ENCODE results near the gene ZBTB12. TPM values are rescaled to one million over a fixed set of nuclear protein-coding genes. Genes with fewer than 3 reads are reported as not detected.
A peak's percentile ranks its signal among the peaks of the same experiment; 100 is the strongest.
"Not testable (repeated sequence)": the region's sequence is repeated elsewhere in the genome, so short reads cannot be mapped to it uniquely, and the experiment has no call there.

The ZBTB12 gene
- total RNA-seq, 5 donors from 2014 or later (not counting 1 experiment from before 2014, with no cell fraction given) = 1.0 to 3.5 (median 3.1) TPM

- POLR2A ChIA-PET; DNase-seq; CTCF ChIA-PET; H3K4me3 ChIP-seq (ENCODE audit: control insufficient read depth in 1 of 2, extremely low read depth in 1 of 2, low read length in 1 of 2); H3K36me3 Mint-ChIP-seq; H3K27ac Mint-ChIP-seq; ATAC-seq (replicated peaks in 1 of 4); H3K9me3 ChIP-seq; H3K4me3 Mint-ChIP-seq; H3K9me3 Mint-ChIP-seq; H3K27me3 Mint-ChIP-seq; H3K36me3 ChIP-seq (ENCODE audit: control insufficient read depth in 2 of 2, extremely low read depth in 1 of 2, insufficient read depth in 1 of 2, low read length in 1 of 2); H3K27ac ChIP-seq (ENCODE audit: low read length): not testable (repeated sequence)
- H3K4me1 Mint-ChIP-seq = peaks cover 9 to 11% (median 9%) of the 10 kb centered on the region in 3 donors
- H3K27me3 ChIP-seq (replicated peaks in 1 of 2; ENCODE audit: control insufficient read depth in 2 of 2, extremely low read depth in 1 of 2, insufficient read depth in 2 of 2, low read length in 1 of 2) = peaks cover 0 to 18% of the 10 kb centered on the region in 2 experiments
- no CpG with 5 or more reads among the region's 1 CpG for WGBS (ENCODE audit: insufficient coverage)
- H3K4me1 ChIP-seq (ENCODE audit: control insufficient read depth in 1 of 2, extremely low read depth in 1 of 2, insufficient read depth in 2 of 2, low read length in 2 of 2) = peaks cover 3 to 15% of the 10 kb centered on the region in 2 experiments
Measured at GRCh38 chr6:31868658-31868971, 33.3 kb downstream of the ZBTB12 start.

- no peak overlapping the region for H3K4me3 ChIP-seq (ENCODE audit: control insufficient read depth in 1 of 2, extremely low read depth in 1 of 2, low read length in 1 of 2)
- no peak for ATAC-seq (replicated peaks in 1 of 4)
- H3K4me1 ChIP-seq (ENCODE audit: control insufficient read depth in 1 of 2, extremely low read depth in 1 of 2, insufficient read depth in 2 of 2, low read length in 2 of 2) = peaks cover 10 to 26% of the 10 kb centered on the region in 2 experiments
- no peak overlapping the region for H3K27ac Mint-ChIP-seq
- ChIA-PET POLR2A (interaction anchor here in 1 of 2 donors (1.3 kb wide), 1 partner anchor 18 kb away, joined by 3 read pairs; no protein-coding TSS in a partner anchor), CTCF (no interaction called here)
- no peaks in the 10 kb centered on the region for H3K9me3 Mint-ChIP-seq
- H3K27ac ChIP-seq (ENCODE audit: low read length) = no peak overlapping the region
- H3K4me1 Mint-ChIP-seq = peaks cover 23 to 33% (median 23%) of the 10 kb centered on the region in 3 donors
- no peak for DNase-seq
- no peak overlapping the region for H3K4me3 Mint-ChIP-seq
- peaks cover 0 to 17% of the 10 kb centered on the region in 2 experiments for H3K27me3 ChIP-seq (replicated peaks in 1 of 2; ENCODE audit: control insufficient read depth in 2 of 2, extremely low read depth in 1 of 2, insufficient read depth in 2 of 2, low read length in 1 of 2)
- H3K36me3 ChIP-seq (ENCODE audit: control insufficient read depth in 2 of 2, extremely low read depth in 1 of 2, insufficient read depth in 1 of 2, low read length in 1 of 2) = peaks cover 0 to 8% of the 10 kb centered on the region in 2 donors
- 76% methylated on average over 18 of the region's 21 CpGs for WGBS (ENCODE audit: insufficient coverage)
- no peaks in the 10 kb centered on the region for H3K27me3 Mint-ChIP-seq
- H3K36me3 Mint-ChIP-seq = peaks cover 4% of the 10 kb centered on the region
- H3K9me3 ChIP-seq = no peaks in the 10 kb centered on the region
Measured at GRCh38 chr6:31865205-31866118, 36.4 kb downstream of the ZBTB12 start.

GRCh38 chr6:31864818-31865204 lies 37.1 kb downstream of the ZBTB12 start:
- H3K4me3 Mint-ChIP-seq = peak overlapping the region in 2 of 3 donors; percentile 17 to 97
- DNase-seq (no peak), ATAC-seq (replicated peaks in 1 of 4) (no peak)
- H3K27ac Mint-ChIP-seq = no peak overlapping the region
- H3K27me3 Mint-ChIP-seq = no peaks in the 10 kb centered on the region
- peaks cover 0 to 15% of the 10 kb centered on the region in 2 experiments for H3K27me3 ChIP-seq (replicated peaks in 1 of 2; ENCODE audit: control insufficient read depth in 2 of 2, extremely low read depth in 1 of 2, insufficient read depth in 2 of 2, low read length in 1 of 2)
- H3K36me3 ChIP-seq (ENCODE audit: control insufficient read depth in 2 of 2, extremely low read depth in 1 of 2, insufficient read depth in 1 of 2, low read length in 1 of 2) = peaks cover 5 to 15% of the 10 kb centered on the region in 2 donors
- H3K9me3 ChIP-seq = no peaks in the 10 kb centered on the region
- ChIA-PET CTCF (no interaction called here), POLR2A (interaction anchor here in 1 of 2 donors (1.3 kb wide), 1 partner anchor 19 kb away, joined by 3 read pairs; no protein-coding TSS in a partner anchor)
- peaks cover 9% of the 10 kb centered on the region for H3K36me3 Mint-ChIP-seq
- peaks cover 10 to 26% of the 10 kb centered on the region in 2 experiments for H3K4me1 ChIP-seq (ENCODE audit: control insufficient read depth in 1 of 2, extremely low read depth in 1 of 2, insufficient read depth in 2 of 2, low read length in 2 of 2)
- no peak overlapping the region for H3K4me3 ChIP-seq (ENCODE audit: control insufficient read depth in 1 of 2, extremely low read depth in 1 of 2, low read length in 1 of 2)
- H3K9me3 Mint-ChIP-seq = no peaks in the 10 kb centered on the region
- H3K4me1 Mint-ChIP-seq = peaks cover 23 to 33% (median 23%) of the 10 kb centered on the region in 3 donors
- 76% methylated on average over 3 of the region's 8 CpGs for WGBS (ENCODE audit: insufficient coverage)
- H3K27ac ChIP-seq (ENCODE audit: low read length) = no peak overlapping the region

- Mint-ChIP-seq H3K4me3 (peak overlapping the region; percentile 91 to 97 (median 93)), H3K27ac (peak overlapping the region; percentile 88 to 94), H3K36me3 (peaks cover 14% of the 10 kb centered on the region), H3K4me1 (peaks cover 23 to 33% (median 23%) of the 10 kb centered on the region in 3 donors)
- Histone ChIP-seq H3K27me3 (replicated peaks in 1 of 2; ENCODE audit: control insufficient read depth in 2 of 2, extremely low read depth in 1 of 2, insufficient read depth in 2 of 2, low read length in 1 of 2) (peaks cover 0 to 12% of the 10 kb centered on the region in 2 experiments), H3K27ac (ENCODE audit: low read length) (peak overlapping the region; percentile 89), H3K36me3 (ENCODE audit: control insufficient read depth in 2 of 2, extremely low read depth in 1 of 2, insufficient read depth in 1 of 2, low read length in 1 of 2) (peaks cover 7 to 21% of the 10 kb centered on the region in 2 donors), H3K4me3 (ENCODE audit: control insufficient read depth in 1 of 2, extremely low read depth in 1 of 2, low read length in 1 of 2) (peak overlapping the region; percentile 60 to 98), H3K4me1 (ENCODE audit: control insufficient read depth in 1 of 2, extremely low read depth in 1 of 2, insufficient read depth in 2 of 2, low read length in 2 of 2) (peaks cover 10 to 26% of the 10 kb centered on the region in 2 experiments)
- CTCF ChIA-PET = interaction anchor here in 1 of 2 donors (1.3 kb wide), 1 partner anchor 108 kb away, joined by 5 read pairs; the partner anchor contains the start of gene DXO
- not testable (repeated sequence) for ATAC-seq (replicated peaks in 1 of 4); H3K9me3 Mint-ChIP-seq; H3K9me3 ChIP-seq; H3K27me3 Mint-ChIP-seq; DNase-seq
- POLR2A ChIA-PET = interaction anchor here (0.6 to 1.3 kb wide), 3 partner anchors 20 to 666 kb away, joined by 3 to 4 read pairs (median 3); no protein-coding TSS in a partner anchor
- WGBS (ENCODE audit: insufficient coverage) = 23% methylated on average over 8 of the region's 16 CpGs
Measured at GRCh38 chr6:31864123-31864562, 37.7 kb downstream of the ZBTB12 start.

GRCh38 chr6:31862344-31863235 lies 39.3 kb downstream of the ZBTB12 start, which contains the start of gene NEU1:
NEU1 (minus strand) TSS chr6:31862821; CDS start chr6:31862776, 45 bp downstream.
- H3K27me3 Mint-ChIP-seq = no peaks in the 10 kb centered on the region
- H3K9me3 ChIP-seq = no peaks in the 10 kb centered on the region
- peak within 1 kb of the TSS; percentile 81 to 98 for H3K4me3 ChIP-seq (ENCODE audit: control insufficient read depth in 1 of 2, extremely low read depth in 1 of 2, low read length in 1 of 2)
- H3K27me3 ChIP-seq (replicated peaks in 1 of 2; ENCODE audit: control insufficient read depth in 2 of 2, extremely low read depth in 1 of 2, insufficient read depth in 2 of 2, low read length in 1 of 2) = peaks cover 0 to 8% of the 10 kb centered on the region in 2 experiments
- POLR2A ChIA-PET = interaction anchor here (0.6 to 1.5 kb wide), 11 partner anchors 28 to 315 kb away, joined by 3 to 29 read pairs (median 3); partner anchors contain the start of genes ABHD16A (in 1 of the 2), GPANK1 (in 1 of the 2), LSM2 (in 1 of the 2) and MSH5 (in 1 of the 2)
- DNase-seq (peak; percentile 95 to 100 (median 99)), ATAC-seq (replicated peaks in 1 of 4) (peak; percentile 95 to 96 (median 96))
- WGBS (ENCODE audit: insufficient coverage) = under 1% methylated on average over 51 of the region's 64 CpGs
- peak within 1 kb of the TSS; percentile 91 to 97 (median 93) for H3K4me3 Mint-ChIP-seq
- H3K36me3 ChIP-seq (ENCODE audit: control insufficient read depth in 2 of 2, extremely low read depth in 1 of 2, insufficient read depth in 1 of 2, low read length in 1 of 2) = peaks cover 10 to 26% of the 10 kb centered on the region in 2 donors
- peaks cover 23 to 33% (median 23%) of the 10 kb centered on the region in 3 donors for H3K4me1 Mint-ChIP-seq
- H3K9me3 Mint-ChIP-seq = no peaks in the 10 kb centered on the region
- peak within 1 kb of the TSS; percentile 88 to 94 for H3K27ac Mint-ChIP-seq
- CTCF ChIA-PET = interaction anchor here in 1 of 2 donors (0.5 to 1.5 kb wide), 15 partner anchors 23 to 1409 kb away, joined by 3 to 8 read pairs (median 5); partner anchors contain the start of genes ABHD16A, DDAH2, EHMT2 and GPANK1
- H3K36me3 Mint-ChIP-seq = peaks cover 20% of the 10 kb centered on the region
- H3K4me1 ChIP-seq (ENCODE audit: control insufficient read depth in 1 of 2, extremely low read depth in 1 of 2, insufficient read depth in 2 of 2, low read length in 2 of 2) = peaks cover 10 to 26% of the 10 kb centered on the region in 2 experiments
- H3K27ac ChIP-seq (ENCODE audit: low read length) = peak within 1 kb of the TSS; percentile 91

All from T-cell (primary cell).